Muscle layer of duodenum (tissue), 2 donors: Measurements from ENCODE around the gene UGT1A4.

Experiments used
- H3K27ac ChIP-seq: one replicate; pipeline ENCODE4 v1.7.0; 2013; ENCODE audit warnings: mild to moderate bottlenecking, low read length
- H3K27me3 ChIP-seq: one replicate; pipeline ENCODE4 v1.7.0; 2013; ENCODE audit warnings: low read depth, mild to moderate bottlenecking, control low read depth, low read length
- H3K36me3 ChIP-seq, 2 donors: one replicate each; pipeline ENCODE4 v1.7.0; 2013; ENCODE audit warnings: low read length in 2 of 2, control low read depth in 1 of 2, mild to moderate bottlenecking in 1 of 2; ENCODE audit not compliant: insufficient read depth in 2 of 2, control insufficient read depth in 1 of 2
- H3K4me1 ChIP-seq, 2 donors: one replicate each; pipeline ENCODE4 v1.7.0; 2013; ENCODE audit warnings: low read length in 2 of 2, mild to moderate bottlenecking in 2 of 2, control low read depth in 1 of 2, moderate library complexity in 1 of 2; ENCODE audit not compliant: insufficient read depth in 2 of 2, control insufficient read depth in 1 of 2
- H3K4me3 ChIP-seq, 2 donors: one replicate each; pipeline ENCODE4 v1.7.0; 2013; ENCODE audit warnings: low read length in 2 of 2, low read depth in 1 of 2, mild to moderate bottlenecking in 1 of 2
- H3K9me3 ChIP-seq, 2 donors: one replicate each; pipeline ENCODE4 v1.7.0; 2013; ENCODE audit warnings: low read length in 2 of 2, control low read depth in 1 of 2, mild to moderate bottlenecking in 1 of 2; ENCODE audit not compliant: control insufficient read depth in 1 of 2
- donor health status: healthy.

Gene UGT1A4

DNA sequence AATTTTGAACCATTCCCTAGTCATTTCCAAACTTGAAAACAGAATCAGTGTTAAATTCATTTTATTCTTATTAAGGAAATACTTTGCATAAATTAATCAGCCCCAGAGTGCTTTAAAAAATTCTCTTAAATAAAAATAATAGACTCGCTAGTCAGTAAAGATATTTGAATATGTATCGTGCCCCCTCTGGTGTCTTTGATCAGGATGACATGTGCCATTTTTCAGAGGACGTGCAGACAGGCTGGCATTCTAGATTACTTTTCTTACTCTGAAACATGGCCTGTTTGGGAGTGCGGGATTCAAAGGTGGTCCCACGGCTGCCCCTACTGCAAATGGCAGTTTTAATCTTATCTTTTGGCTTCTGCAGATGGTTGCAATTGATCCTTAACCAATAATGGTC, 54.0 kb downstream of the UGT1A4 start:
- H3K4me1 ChIP-seq = no peaks in the 10 kb centered on the region
- peaks cover 0 to 7% of the 10 kb centered on the region in 2 donors for H3K9me3 ChIP-seq
- H3K27ac ChIP-seq = no peak overlapping the region
- no peaks in the 10 kb centered on the region for H3K27me3 ChIP-seq
- no peaks in the 10 kb centered on the region for H3K36me3 ChIP-seq
- no peak overlapping the region for H3K4me3 ChIP-seq

- H3K4me3 ChIP-seq = no peak overlapping the region
- no peaks in the 10 kb centered on the region for H3K4me1 ChIP-seq
- H3K27ac ChIP-seq = no peak overlapping the region
- no peaks in the 10 kb centered on the region for H3K36me3 ChIP-seq
- no peaks in the 10 kb centered on the region for H3K27me3 ChIP-seq
- peaks cover 0 to 7% of the 10 kb centered on the region in 2 donors for H3K9me3 ChIP-seq
These were observed 55.3 kb downstream of the UGT1A4 start for GRCh38 chr2:233773854-233774253.

DNA sequence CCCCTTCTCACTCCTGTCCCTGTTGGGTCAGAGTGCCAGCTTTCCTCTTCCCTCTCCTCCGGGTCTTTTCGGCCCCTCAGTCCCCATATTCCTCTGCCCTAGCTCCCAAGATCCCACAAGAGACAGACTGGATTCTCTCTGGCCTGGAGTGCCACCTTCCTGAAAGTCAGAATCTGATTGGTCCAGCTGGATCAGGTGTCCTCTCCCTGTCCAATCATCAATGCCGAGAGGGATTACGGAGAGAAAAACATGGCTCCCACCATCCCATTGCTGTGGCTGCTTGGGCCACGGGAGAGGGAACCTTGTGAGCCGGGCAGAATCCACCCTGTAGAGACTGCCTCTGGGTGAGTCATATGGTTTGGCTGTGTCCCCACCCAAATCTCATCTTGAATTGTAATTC, 56.9 kb downstream of the UGT1A4 start:
- Histone ChIP-seq H3K4me3 (no peak overlapping the region), H3K27me3 (no peaks in the 10 kb centered on the region), H3K36me3 (no peaks in the 10 kb centered on the region), H3K4me1 (no peaks in the 10 kb centered on the region), H3K9me3 (peaks cover 0 to 7% of the 10 kb centered on the region in 2 donors), H3K27ac (no peak overlapping the region)

- no peak within 1 kb of the TSS for H3K27ac ChIP-seq
- H3K4me3 ChIP-seq = no peak within 1 kb of the TSS
- H3K9me3 ChIP-seq = peaks cover 0 to 7% of the 10 kb centered on the region in 2 donors
- H3K27me3 ChIP-seq = no peaks in the 10 kb centered on the region
- no peaks in the 10 kb centered on the region for H3K36me3 ChIP-seq
- H3K4me1 ChIP-seq = no peaks in the 10 kb centered on the region
These were observed 59.5 kb downstream of the UGT1A4 start, which contains the start of gene MROH2A for GRCh38 chr2:233778030-233778429. TSS of gene MROH2A (plus strand) at chr2:233778330. CDS start at chr2:233779359, 1,029 bp downstream.

- Histone ChIP-seq H3K27me3 (no peaks in the 10 kb centered on the region), H3K36me3 (no peaks in the 10 kb centered on the region), H3K9me3 (peaks cover 0 to 7% of the 10 kb centered on the region in 2 donors), H3K4me3 (no peak overlapping the region), H3K4me1 (no peaks in the 10 kb centered on the region), H3K27ac (no peak overlapping the region)
These were observed 61.2 kb downstream of the UGT1A4 start for GRCh38 chr2:233779722-233780121.

DNA sequence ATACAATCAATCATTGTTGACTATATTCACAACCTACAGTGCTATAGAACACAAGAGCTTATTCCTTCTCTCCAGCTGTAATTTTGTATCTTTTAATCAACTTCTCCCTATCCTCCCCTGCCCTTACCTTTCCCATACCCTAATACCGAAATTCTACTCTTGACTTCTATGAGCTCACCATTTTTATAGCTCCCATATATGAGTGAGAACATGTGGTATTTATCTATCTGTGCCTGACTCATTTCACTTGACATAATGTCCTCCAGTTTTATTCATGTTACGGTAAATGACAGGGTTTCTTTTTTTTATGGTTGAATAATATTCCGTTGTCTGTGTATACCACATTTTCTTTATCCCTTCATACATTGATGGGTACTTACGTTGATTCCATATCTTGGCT, 62.2 kb downstream of the UGT1A4 start:
- H3K27ac ChIP-seq = no peak overlapping the region
- no peaks in the 10 kb centered on the region for H3K36me3 ChIP-seq
- peaks cover 0 to 7% of the 10 kb centered on the region in 2 donors for H3K9me3 ChIP-seq
- H3K4me3 ChIP-seq = no peak overlapping the region
- H3K4me1 ChIP-seq = no peaks in the 10 kb centered on the region
- no peaks in the 10 kb centered on the region for H3K27me3 ChIP-seq

- no peak overlapping the region for H3K27ac ChIP-seq
- no peaks in the 10 kb centered on the region for H3K36me3 ChIP-seq
- H3K9me3 ChIP-seq = no peaks in the 10 kb centered on the region
- H3K27me3 ChIP-seq = no peaks in the 10 kb centered on the region
- H3K4me1 ChIP-seq = no peaks in the 10 kb centered on the region
- no peak overlapping the region for H3K4me3 ChIP-seq
These were observed 71.0 kb downstream of the UGT1A4 start for GRCh38 chr2:233789554-233789953.

- H3K9me3 ChIP-seq = no peaks in the 10 kb centered on the region
- H3K4me3 ChIP-seq = no peak overlapping the region
These were observed 72.8 kb downstream of the UGT1A4 start for GRCh38 chr2:233791151-233791882.

DNA sequence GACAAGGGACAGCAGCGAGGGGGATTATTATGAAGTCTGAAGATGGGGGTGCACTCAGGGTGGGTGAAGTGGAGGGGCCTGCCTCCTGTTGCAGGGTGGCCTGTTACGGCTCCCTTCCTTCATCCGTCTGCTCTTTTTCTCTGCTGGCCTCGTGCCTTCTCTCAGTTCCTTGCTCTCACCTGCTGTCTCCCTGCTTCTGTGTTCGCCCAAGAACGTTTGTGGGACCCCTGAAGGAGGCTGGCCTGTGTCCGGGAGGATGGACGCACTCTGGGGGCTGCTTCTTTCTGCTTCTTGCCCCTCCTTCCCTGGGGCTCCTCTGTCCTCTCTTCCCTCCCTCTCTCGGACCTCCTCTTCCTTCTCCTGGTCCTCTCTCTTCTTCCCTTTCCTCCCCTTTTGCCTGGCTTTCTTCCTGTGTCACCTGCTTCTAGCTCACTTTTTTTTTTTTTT, 73.4 kb downstream of the UGT1A4 start:
- no peak overlapping the region for H3K27ac ChIP-seq
- no peaks in the 10 kb centered on the region for H3K4me1 ChIP-seq
- H3K4me3 ChIP-seq = no peak overlapping the region
- H3K9me3 ChIP-seq = no peaks in the 10 kb centered on the region
- no peaks in the 10 kb centered on the region for H3K27me3 ChIP-seq
- no peaks in the 10 kb centered on the region for H3K36me3 ChIP-seq

More at GRCh38 chr2:233791151-233791882, 72.8 kb downstream of the UGT1A4 start:
- no peaks in the 10 kb centered on the region for H3K4me1 ChIP-seq
- H3K27ac ChIP-seq = no peak overlapping the region
- no peaks in the 10 kb centered on the region for H3K36me3 ChIP-seq
- H3K27me3 ChIP-seq = no peaks in the 10 kb centered on the region

- no peaks in the 10 kb centered on the region for H3K4me1 ChIP-seq
- H3K9me3 ChIP-seq = no peaks in the 10 kb centered on the region
- H3K27ac ChIP-seq = no peak overlapping the region
- no peaks in the 10 kb centered on the region for H3K27me3 ChIP-seq
- H3K36me3 ChIP-seq = no peaks in the 10 kb centered on the region
- no peak overlapping the region for H3K4me3 ChIP-seq
These were observed 74.2 kb downstream of the UGT1A4 start for GRCh38 chr2:233792720-233793119.

DNA sequence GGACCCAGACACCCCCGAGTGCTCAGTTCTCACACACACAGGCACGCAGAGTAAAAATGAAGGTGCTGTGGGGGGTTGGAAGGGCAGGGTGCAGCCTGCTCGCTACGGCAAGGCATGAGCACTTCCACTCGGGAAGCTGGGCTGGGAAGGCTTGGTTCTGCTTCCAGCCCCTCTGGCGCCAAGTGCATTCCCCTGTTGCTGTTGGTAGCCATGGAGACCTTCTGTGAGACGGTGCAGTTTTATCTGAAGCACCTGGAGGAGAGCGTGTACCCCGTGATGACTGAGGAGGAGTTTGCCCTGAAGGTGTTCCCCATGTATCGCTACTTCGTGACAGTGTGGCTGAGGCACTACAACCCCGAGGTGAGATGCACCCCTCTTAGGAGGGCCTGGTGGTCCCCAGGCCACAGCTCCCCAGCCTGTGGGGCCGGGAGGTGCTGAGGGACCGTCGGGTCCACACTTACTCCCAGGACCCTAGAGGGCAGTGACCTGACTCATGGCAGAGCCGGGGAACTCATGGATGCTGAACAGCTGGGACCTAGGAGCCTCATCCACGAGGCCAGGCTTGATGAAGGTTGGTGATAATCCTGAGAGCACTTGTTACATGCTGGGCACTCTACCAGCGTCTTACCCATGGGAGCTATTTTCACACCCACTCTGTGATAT, 75.1 kb downstream of the UGT1A4 start:
- Histone ChIP-seq H3K27me3 (no peaks in the 10 kb centered on the region), H3K4me1 (no peaks in the 10 kb centered on the region), H3K9me3 (no peaks in the 10 kb centered on the region), H3K27ac (no peak overlapping the region), H3K4me3 (no peak overlapping the region), H3K36me3 (no peaks in the 10 kb centered on the region)
